Effector memory CD4-positive, alpha-beta T cell (primary cell): ENCODE measurements around the gene ADGRB3.

ENCODE experiments used
- DNase-seq, 3 donors: peaks; one replicate each; pipeline ENCODE4 v3.0.0-alpha.2; 2020
- H3K27ac ChIP-seq: 2 replicates; pipeline ENCODE4 v1.7.0; 2013; ENCODE audit warnings: mild to moderate bottlenecking, low read length, moderate library complexity; ENCODE audit not compliant: insufficient read depth, poor library complexity, severe bottlenecking
- H3K27me3 ChIP-seq: replicated peaks from 2 replicates; pipeline ENCODE4 v1.7.0; 2013; ENCODE audit warnings: mild to moderate bottlenecking, low read length; ENCODE audit not compliant: insufficient read depth, control insufficient read depth, poor library complexity, severe bottlenecking
- H3K36me3 ChIP-seq: 2 replicates; pipeline ENCODE4 v1.7.0; 2013; ENCODE audit warnings: mild to moderate bottlenecking, low read length, moderate library complexity; ENCODE audit not compliant: control insufficient read depth, insufficient read depth
- H3K4me1 ChIP-seq: 2 replicates; pipeline ENCODE4 v1.7.0; 2013; ENCODE audit warnings: low read length, mild to moderate bottlenecking; ENCODE audit not compliant: control insufficient read depth, insufficient read depth, poor library complexity, severe bottlenecking
- H3K4me3 ChIP-seq: 2 replicates; pipeline ENCODE4 v1.7.0; 2013; ENCODE audit warnings: low read length, low read depth, mild to moderate bottlenecking; ENCODE audit not compliant: insufficient read depth, poor library complexity, severe bottlenecking
- H3K9me3 ChIP-seq: 2 replicates; pipeline ENCODE4 v1.7.0; 2013; ENCODE audit warnings: mild to moderate bottlenecking, low read length, moderate library complexity; ENCODE audit not compliant: control insufficient read depth

ADGRB3 gene

DNA sequence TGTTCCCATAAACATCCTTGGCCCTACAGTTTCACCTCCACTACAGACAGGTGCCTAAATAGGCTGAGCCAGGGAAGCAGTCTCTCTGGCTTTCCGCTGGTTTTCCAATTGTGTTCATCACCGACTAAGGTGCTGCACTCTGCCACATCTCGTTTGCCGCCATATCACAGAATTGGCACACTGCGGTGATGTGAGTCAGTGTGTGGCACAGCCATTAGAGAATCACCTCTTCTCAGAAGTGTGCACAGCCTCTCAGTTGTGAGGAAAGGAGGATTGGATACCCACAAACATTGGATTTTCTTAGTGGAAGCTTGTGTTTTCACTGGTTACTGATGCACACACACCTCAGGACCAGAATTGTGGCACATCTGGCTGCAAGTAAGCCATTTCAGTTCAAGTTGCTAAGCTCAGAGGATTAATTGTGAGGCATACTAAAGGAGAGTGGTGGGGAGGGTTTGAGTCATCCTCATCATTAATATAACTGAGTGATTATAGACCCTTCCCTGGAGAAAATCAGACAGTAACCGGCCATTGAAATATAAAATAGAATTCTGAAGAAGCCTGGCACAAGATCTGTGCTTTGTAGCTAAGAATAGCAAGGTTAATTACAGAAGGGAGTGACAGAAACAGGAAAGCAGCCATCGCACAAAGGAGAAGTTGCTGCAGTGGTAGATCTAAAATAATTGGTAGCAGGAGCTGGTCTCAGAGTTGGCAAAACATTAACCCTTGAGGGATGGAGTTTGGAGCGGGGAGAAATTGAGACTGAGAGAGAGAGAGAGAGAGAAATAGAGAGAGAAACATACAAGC is 654.8 kb downstream of the ADGRB3 start:
- Histone ChIP-seq H3K4me3 (no peak overlapping the region), H3K27me3 (no peaks in the 10 kb centered on the region), H3K27ac (no peak overlapping the region), H3K36me3 (no peaks in the 10 kb centered on the region), H3K4me1 (no peaks in the 10 kb centered on the region), H3K9me3 (no peaks in the 10 kb centered on the region)
- no peak for DNase-seq

DNA sequence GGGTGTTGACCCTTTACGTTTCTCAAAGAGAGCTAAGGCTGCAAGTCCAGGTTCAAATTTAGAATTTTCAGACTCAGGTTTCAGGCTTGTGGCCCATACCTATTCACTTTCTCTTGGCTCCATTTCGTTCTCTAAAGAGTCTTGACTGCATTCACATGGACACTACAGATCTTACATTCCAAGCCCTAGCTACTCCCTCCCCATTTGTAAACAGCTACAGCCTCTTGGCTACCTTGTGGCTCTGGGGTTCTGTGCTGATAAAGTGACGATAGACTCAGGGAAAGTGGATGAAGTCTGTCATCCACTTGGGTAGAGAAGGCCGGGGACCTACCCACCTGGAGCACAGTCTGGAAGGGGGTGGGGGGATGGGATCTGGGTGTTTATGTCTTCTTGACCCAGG is 658.4 kb downstream of the ADGRB3 start:
- H3K9me3 ChIP-seq: no peaks in the 10 kb centered on the region
- H3K27me3 ChIP-seq: no peaks in the 10 kb centered on the region

DNA sequence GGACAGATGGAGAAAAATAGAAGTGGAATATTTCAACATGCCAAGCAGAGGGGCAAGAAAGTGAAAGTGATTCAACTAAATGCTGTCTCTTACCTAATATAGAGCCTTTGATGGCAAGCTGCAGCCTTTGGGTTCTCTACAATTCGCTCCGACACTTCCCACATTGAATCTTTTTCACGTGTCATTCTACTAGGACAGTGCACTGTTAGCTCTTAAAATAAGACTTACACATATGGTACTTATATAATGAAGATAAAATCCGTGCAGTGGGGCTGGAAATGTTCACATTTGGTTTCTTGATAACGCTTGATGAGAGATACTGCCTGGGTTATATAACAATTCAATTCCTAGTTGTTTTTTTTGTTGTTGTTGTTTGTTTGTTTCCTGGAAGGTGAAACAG is 659.3 kb downstream of the ADGRB3 start:
- no peaks in the 10 kb centered on the region for H3K9me3 ChIP-seq
- no peaks in the 10 kb centered on the region for H3K4me1 ChIP-seq
- no peaks in the 10 kb centered on the region for H3K27me3 ChIP-seq
- no peak overlapping the region for H3K27ac ChIP-seq
- no peaks in the 10 kb centered on the region for H3K36me3 ChIP-seq
- no peak for DNase-seq
- no peak overlapping the region for H3K4me3 ChIP-seq

More for the DNA sequence above, 658.4 kb downstream of the ADGRB3 start:
- Histone ChIP-seq H3K27ac (no peak overlapping the region), H3K4me1 (no peaks in the 10 kb centered on the region), H3K36me3 (no peaks in the 10 kb centered on the region), H3K4me3 (no peak overlapping the region)
- DNase-seq: no peak

DNA sequence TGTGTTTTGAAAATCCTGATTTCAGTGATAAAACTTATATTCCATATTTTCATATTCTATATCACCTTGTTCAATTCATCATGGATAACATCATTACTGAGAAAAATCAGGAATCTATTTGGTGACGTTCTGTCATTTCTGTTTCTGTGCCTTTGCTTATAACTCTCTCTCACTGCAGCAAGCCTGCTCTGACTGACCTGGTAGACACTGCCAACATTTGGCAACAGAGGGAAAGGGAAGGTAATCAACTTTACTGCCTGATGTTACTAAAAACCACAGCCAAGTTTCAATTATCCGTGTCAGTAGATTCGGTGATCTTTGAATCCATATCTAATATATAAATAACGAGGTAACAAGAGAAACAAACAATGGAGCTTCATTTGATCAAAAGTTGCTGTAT is 659.8 kb downstream of the ADGRB3 start:
- Histone ChIP-seq H3K27me3 (no peaks in the 10 kb centered on the region), H3K27ac (no peak overlapping the region), H3K36me3 (no peaks in the 10 kb centered on the region), H3K9me3 (no peaks in the 10 kb centered on the region), H3K4me1 (no peaks in the 10 kb centered on the region), H3K4me3 (no peak overlapping the region)
- no peak for DNase-seq

DNA sequence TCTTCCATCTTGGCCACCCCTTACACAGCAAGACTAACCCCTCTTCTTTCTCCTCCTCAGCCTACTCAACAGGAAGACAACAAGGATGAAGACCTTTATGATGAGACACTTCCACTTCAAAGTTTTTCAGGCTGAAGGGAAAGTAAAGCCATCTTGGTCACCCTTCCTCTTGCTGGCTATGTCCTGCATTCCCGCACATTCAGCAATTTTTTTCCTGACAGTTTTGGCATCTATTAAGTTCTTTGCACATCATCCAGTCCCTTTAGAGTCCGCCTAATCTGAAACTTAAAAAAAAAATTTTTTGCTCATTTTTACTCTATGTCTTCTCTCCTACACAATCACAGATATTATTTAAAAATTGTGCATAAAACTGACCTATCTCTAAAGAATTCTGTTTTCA is 668.3 kb downstream of the ADGRB3 start:
- Histone ChIP-seq H3K27ac (no peak overlapping the region), H3K36me3 (no peaks in the 10 kb centered on the region), H3K27me3 (no peaks in the 10 kb centered on the region), H3K4me1 (no peaks in the 10 kb centered on the region), H3K9me3 (no peaks in the 10 kb centered on the region), H3K4me3 (no peak overlapping the region)
- DNase-seq: no peak

DNA sequence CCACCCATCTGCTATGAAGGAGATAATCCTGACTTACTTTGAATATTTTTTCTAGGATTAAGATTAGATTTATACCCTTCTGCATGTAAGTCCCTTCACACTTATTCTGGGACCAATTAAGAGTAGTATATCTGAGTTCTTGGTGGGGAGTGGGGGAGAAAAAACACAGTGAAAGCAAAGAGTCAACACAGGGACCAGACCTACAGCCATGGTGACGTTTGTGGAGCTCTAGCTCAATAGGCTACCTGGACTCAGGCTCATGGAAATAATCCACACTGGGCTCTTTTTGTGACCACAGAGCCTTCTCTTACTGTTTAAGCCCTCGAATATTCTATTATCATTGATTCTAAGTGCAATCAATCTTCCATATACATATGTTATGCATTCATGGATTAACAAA is 670.4 kb downstream of the ADGRB3 start:
- Histone ChIP-seq H3K27ac (no peak overlapping the region), H3K36me3 (no peaks in the 10 kb centered on the region), H3K4me1 (no peaks in the 10 kb centered on the region), H3K9me3 (no peaks in the 10 kb centered on the region), H3K4me3 (no peak overlapping the region), H3K27me3 (no peaks in the 10 kb centered on the region)
- DNase-seq: no peak

DNA sequence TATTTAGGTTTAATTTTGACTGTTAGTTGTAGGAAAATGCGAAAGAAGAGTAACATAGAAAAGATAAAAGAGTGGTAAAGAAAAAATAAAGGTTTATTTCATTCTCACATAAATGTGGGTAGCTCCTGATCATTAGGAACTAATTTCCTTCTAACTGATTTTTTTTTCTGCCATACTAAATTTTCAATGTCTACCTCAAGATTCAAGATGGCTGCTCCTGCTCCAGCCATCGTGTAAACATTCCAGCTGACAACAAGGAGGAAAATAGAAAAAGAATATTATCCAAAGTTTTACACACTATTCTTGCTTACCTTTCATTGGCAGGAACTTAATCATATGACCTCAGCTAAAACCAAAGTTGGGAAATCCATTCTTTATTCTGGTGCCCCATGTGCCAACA is 673.5 kb downstream of the ADGRB3 start:
- Histone ChIP-seq H3K4me3 (no peak overlapping the region), H3K9me3 (no peaks in the 10 kb centered on the region), H3K27ac (no peak overlapping the region), H3K27me3 (no peaks in the 10 kb centered on the region), H3K36me3 (no peaks in the 10 kb centered on the region), H3K4me1 (no peaks in the 10 kb centered on the region)
- DNase-seq: no peak

DNA sequence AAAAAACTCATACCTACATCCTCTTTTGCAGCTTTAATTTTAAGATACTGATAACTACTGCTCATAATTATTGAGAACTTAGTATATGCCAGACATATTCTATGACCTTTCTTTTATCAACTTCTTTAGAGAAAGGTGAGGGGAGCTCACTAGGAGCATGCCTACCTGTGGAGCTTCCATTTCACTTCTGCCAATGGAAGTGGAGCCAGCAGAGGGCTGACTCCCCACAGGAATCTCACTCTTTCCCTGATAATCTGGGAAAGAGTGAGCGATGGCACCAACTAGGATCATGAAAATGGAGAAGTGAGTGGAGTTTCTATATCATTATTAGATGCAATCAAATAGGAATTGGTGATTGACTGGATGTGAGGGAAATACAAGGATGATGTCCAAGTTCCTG is 676.8 kb downstream of the ADGRB3 start:
- H3K4me3 ChIP-seq: no peak overlapping the region
- H3K27me3 ChIP-seq: no peaks in the 10 kb centered on the region
- no peaks in the 10 kb centered on the region for H3K9me3 ChIP-seq
- DNase-seq: no peak
- no peaks in the 10 kb centered on the region for H3K4me1 ChIP-seq
- no peak overlapping the region for H3K27ac ChIP-seq
- H3K36me3 ChIP-seq: no peaks in the 10 kb centered on the region

DNA sequence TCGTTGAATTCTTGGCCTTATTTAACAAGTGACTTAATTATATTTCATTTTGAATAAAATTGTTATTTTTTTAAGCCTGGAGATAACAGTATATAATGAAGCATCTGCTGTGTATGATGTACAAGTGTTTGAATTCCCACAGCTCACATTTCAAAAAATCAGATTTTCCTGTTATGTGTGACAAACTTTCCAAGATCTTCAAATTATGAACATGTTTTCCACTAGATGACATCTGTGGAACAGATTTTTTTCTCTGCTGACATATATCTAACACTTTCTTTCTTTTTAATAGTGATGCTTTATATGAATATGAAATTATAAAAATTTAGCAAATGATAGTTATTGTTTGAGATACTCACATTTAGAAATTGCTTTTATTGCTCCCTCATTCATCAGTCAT is 678.9 kb downstream of the ADGRB3 start:
- H3K36me3 ChIP-seq: no peaks in the 10 kb centered on the region
- no peaks in the 10 kb centered on the region for H3K27me3 ChIP-seq
- DNase-seq: no peak
- no peak overlapping the region for H3K27ac ChIP-seq
- H3K4me3 ChIP-seq: no peak overlapping the region
- H3K9me3 ChIP-seq: no peaks in the 10 kb centered on the region
- H3K4me1 ChIP-seq: no peaks in the 10 kb centered on the region

DNA sequence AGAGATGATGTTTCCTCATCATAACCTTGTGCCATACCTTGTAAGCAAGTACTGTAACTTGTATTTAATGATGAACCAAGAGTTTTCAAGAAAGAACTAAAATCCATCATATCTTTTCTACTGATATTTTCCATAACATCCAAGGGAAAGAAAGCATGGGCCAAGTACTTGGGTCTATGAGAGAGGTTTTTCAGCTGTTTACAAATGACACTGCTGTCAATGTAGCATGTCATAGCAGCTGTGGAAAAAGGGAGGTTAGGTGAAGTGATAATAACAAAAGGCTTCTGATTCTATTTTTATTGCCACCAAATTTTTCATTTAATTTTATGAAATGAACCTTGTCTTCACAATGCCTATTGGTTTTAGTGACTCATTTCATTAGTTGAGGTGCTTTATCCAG is 679.4 kb downstream of the ADGRB3 start:
- DNase-seq: no peak
- H3K9me3 ChIP-seq: no peaks in the 10 kb centered on the region
- H3K4me1 ChIP-seq: no peaks in the 10 kb centered on the region
- H3K27ac ChIP-seq: no peak overlapping the region
- no peak overlapping the region for H3K4me3 ChIP-seq
- no peaks in the 10 kb centered on the region for H3K36me3 ChIP-seq
- no peaks in the 10 kb centered on the region for H3K27me3 ChIP-seq
